Ovary (tissue), 3 donors: ENCODE data around the gene LUC7L3.

Source experiments
- CTCF ChIP-seq, 3 donors: fragments of 450-650 bp in 2 of 3; fragments of 200-600 bp in 1 of 3; IDR thresholded peaks; one replicate each; pipeline versions ENCODE4 v1.5.1 to v1.8.0; 2016 to 2022; ENCODE audit warnings: antibody characterized with exemption in 3 of 3, mild to moderate bottlenecking in 1 of 3
- POLR2A ChIP-seq: fragments of 450-650 bp; IDR thresholded peaks from one replicate; pipeline ENCODE4 v1.6.1; 2017; ENCODE audit warnings: antibody characterized with exemption, mild to moderate bottlenecking, moderate library complexity
- donor health status: DM: no; HTN: no; CAD: no.

GRCh38 chr17:50768346-50768761 is 49.0 kb downstream of the LUC7L3 start:
- TF ChIP-seq CTCF (IDR thresholded peaks at IDR 0.05) (no peak), POLR2A (no peak)
